Measurements from ENCODE around the gene KCNQ1. TPM values are rescaled to one million over a fixed set of nuclear protein-coding genes. Genes with fewer than 3 reads are reported as not detected.

KCNQ1 gene
- total RNA-seq (10 to 100 TPM; 33.7 to 37.7 TPM), polyA plus RNA-seq (ENCODE audit: insufficient read length in 6 of 6) (10 to 100 TPM in 1 of 6 donors, 1 to 10 TPM in 5; 7.1 to 10.1 (median 9.5) TPM)
- long read RNA-seq, donor 1, transcript KCNQ1-201 (16 exons, 3,246 nt): major isoform, 5 of 5 reads
- long read RNA-seq, donor 1, partial matches to known transcripts: 0 of 5 reads
- long read RNA-seq, donor 1, other reads (novel, unspliced or antisense): 0 of 5 reads
- long read RNA-seq, donor 2, partial matches to known transcripts: 9 of 11 reads
- long read RNA-seq, donor 2, other reads (novel, unspliced or antisense): 0 of 11 reads
- long read RNA-seq, donor 3, partial matches to known transcripts: 46 of 208 reads
- long read RNA-seq, donor 3, other reads (novel, unspliced or antisense): 159 of 208 reads
- long read RNA-seq, donor 4, partial matches to known transcripts: 1 of 5 reads
- long read RNA-seq, donor 4, other reads (novel, unspliced or antisense): 4 of 5 reads
- long read RNA-seq, donor 5, transcript KCNQ1-201 (16 exons, 3,246 nt): major isoform, 7 of 19 reads
- long read RNA-seq, donor 5, partial matches to known transcripts: 12 of 19 reads
- long read RNA-seq, donor 5, other reads (novel, unspliced or antisense): 0 of 19 reads
- long read RNA-seq, donor 6, partial matches to known transcripts: 0 of 1 reads
- long read RNA-seq, donor 6, other reads (novel, unspliced or antisense): 0 of 1 reads
- long read RNA-seq, donor 7: 0 reads
- long read RNA-seq, donor 8, partial matches to known transcripts: 0 of 4 reads
- long read RNA-seq, donor 8, other reads (novel, unspliced or antisense): 0 of 4 reads
- long read RNA-seq, donor 9: 0 reads
- long read RNA-seq, donor 10, partial matches to known transcripts: 8 of 10 reads
- long read RNA-seq, donor 10, other reads (novel, unspliced or antisense): 1 of 10 reads
- long read RNA-seq, donor 11: 0 reads
- long read RNA-seq, donor 12, partial matches to known transcripts: 28 of 29 reads
- long read RNA-seq, donor 12, other reads (novel, unspliced or antisense): 0 of 29 reads

DNA sequence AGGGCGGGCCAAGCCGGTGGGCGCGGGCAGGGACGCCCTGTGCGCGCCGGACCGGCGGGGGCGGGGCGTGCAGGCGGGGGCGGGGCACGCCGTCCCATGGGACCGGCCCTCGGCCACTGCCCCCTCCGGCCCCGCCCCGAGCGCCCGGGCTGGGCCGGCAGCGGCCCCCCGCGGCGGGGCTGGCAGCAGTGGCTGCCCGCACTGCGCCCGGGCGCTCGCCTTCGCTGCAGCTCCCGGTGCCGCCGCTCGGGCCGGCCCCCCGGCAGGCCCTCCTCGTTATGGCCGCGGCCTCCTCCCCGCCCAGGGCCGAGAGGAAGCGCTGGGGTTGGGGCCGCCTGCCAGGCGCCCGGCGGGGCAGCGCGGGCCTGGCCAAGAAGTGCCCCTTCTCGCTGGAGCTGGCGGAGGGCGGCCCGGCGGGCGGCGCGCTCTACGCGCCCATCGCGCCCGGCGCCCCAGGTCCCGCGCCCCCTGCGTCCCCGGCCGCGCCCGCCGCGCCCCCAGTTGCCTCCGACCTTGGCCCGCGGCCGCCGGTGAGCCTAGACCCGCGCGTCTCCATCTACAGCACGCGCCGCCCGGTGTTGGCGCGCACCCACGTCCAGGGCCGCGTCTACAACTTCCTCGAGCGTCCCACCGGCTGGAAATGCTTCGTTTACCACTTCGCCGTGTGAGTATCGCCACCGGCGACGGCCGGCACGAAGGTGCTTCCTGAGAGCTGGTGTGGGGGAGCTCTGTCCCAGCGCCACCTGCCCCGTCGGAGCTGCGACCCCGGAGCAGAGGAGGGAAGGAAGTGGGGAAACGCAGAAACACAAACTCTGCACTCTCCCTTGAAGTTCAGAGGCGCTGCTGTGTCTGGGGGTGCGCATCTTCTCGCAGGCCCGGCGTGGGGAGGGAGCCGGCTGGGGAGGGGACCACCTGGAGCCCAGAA lies at the start of gene KCNQ1:
KCNQ1 (plus strand) TSS at position 188 of the 925 bp plus-strand sequence; CDS start at position 279, 91 bp downstream.
- intact Hi-C loops (cut with DNase I): no loop called here
- ATAC-seq (peak; percentile 90), DNase-seq (peak in 3 of 4 donors; percentile 49 to 93 (median 66))
- H3K4me3 ChIP-seq: peak within 1 kb of the TSS; percentile 27 to 60
- no peak for TF ChIP-seq CTCF (IDR thresholded peaks at IDR 0.05)
- H3K36me3 ChIP-seq: no peaks in the 10 kb centered on the region
- peak within 1 kb of the TSS in 1 of 2 donors; percentile 81 for H3K27ac ChIP-seq
- H3K9me3 ChIP-seq: no peaks in the 10 kb centered on the region
- H3K4me1 ChIP-seq: peaks cover 8 to 47% of the 10 kb centered on the region in 2 donors
- H3K27me3 ChIP-seq: peaks cover 0 to 35% of the 10 kb centered on the region in 2 donors

DNA sequence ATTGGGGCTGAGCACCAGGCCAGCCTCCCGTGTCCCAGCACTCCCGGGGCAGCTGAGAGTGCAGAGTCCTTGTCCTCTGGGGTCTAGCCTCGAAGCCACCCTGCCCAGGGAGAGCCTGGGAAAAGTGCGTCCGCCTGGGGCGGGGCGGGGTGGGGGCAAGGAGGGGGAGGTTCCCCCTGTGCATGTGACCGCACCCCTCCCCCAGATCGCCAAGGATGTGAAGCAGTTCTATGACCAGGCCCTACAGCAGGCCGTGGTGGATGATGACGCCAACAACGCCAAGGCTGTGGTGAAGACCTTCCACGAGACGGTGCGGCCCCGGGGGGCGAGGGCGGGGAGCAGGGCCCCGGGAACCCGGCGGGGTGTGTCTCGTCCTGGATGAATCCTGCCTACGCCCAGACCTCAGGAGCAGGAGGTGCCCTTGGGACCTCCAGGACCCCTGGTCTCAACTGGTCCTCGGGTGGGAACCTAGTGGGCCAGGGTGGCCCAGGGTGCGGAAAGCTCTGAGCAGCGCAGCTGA lies 49.5 kb upstream of the KCNQ1 start:
- no peak for TF ChIP-seq CTCF (IDR thresholded peaks at IDR 0.05)

DNA sequence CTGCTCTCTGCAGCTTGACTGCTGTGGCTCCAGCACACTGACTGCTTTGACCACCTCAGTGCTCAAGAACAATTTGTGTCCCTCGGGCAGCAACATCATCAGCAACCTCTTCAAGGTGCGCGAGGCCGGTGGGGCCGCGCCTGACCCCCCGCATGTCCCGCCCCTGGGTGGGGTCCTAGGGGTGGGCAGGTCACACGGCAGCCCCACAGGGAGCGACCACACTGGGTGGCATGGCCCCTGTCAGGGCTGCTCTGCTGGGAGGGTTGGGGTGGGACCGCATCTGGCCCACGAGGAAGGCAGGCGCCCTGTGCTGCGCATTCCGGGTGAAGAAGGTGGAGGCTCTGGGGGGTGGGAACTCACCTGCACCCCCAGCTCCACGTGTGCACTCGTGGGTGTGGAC lies 49.0 kb upstream of the KCNQ1 start:
- Histone ChIP-seq H3K27ac (no peak overlapping the region), H3K9me3 (no peaks in the 10 kb centered on the region), H3K36me3 (peaks cover 0 to 76% of the 10 kb centered on the region in 2 donors), H3K27me3 (no peaks in the 10 kb centered on the region), H3K4me1 (peaks cover 8 to 21% of the 10 kb centered on the region in 2 donors), H3K4me3 (no peak overlapping the region)
- ATAC-seq: no peak
- intact Hi-C loops (cut with DNase I): no loop called here
- DNase-seq: no peak
- TF ChIP-seq CTCF (IDR thresholded peaks at IDR 0.05): no peak

More for the DNA sequence above, 49.5 kb upstream of the KCNQ1 start:
- no peak overlapping the region for H3K27ac ChIP-seq
- no peaks in the 10 kb centered on the region for H3K27me3 ChIP-seq
- peaks cover 13 to 27% of the 10 kb centered on the region in 2 donors for H3K4me1 ChIP-seq
- intact Hi-C loops (cut with DNase I): no loop called here
- H3K36me3 ChIP-seq: peaks cover 0 to 82% of the 10 kb centered on the region in 2 donors
- no peak for DNase-seq
- no peaks in the 10 kb centered on the region for H3K9me3 ChIP-seq
- no peak for ATAC-seq
- no peak overlapping the region for H3K4me3 ChIP-seq

- intact Hi-C loops (cut with DNase I): no loop called here
- DNase-seq (no peak), ATAC-seq (no peak)
- no peaks in the 10 kb centered on the region for H3K9me3 ChIP-seq
- TF ChIP-seq CTCF (IDR thresholded peaks at IDR 0.05): no peak
- peaks cover 10 to 20% of the 10 kb centered on the region in 2 donors for H3K4me1 ChIP-seq
- no peak overlapping the region for H3K4me3 ChIP-seq
- H3K27ac ChIP-seq: no peak overlapping the region
- H3K27me3 ChIP-seq: no peaks in the 10 kb centered on the region
- H3K36me3 ChIP-seq: peaks cover 0 to 70% of the 10 kb centered on the region in 2 donors
Observed at GRCh38 chr11:2396471-2396870, 48.3 kb upstream of the KCNQ1 start.
